Transverse colon (tissue), 4 donors: ENCODE measurements around the gene STK24. TPM values are rescaled to one million over a fixed set of nuclear protein-coding genes. Genes with fewer than 3 reads are reported as not detected.

Experiments used
- DNase-seq: peaks from one replicate; pipeline ENCODE4 v3.0.0-alpha.2; 2019
- H3K27ac ChIP-seq, 4 donors: fragments of 200-600 bp; sonication (generic); 2 replicates each; pipeline ENCODE4 v1.5.1; 2016 to 2018; ENCODE audit warnings: inconsistent platforms in 4 of 4
- H3K27me3 ChIP-seq: fragments of 200-600 bp; sonication (generic); 2 replicates; pipeline ENCODE4 v1.5.1; 2017; ENCODE audit warnings: inconsistent platforms
- H3K36me3 ChIP-seq, 4 donors: fragments of 200-600 bp; sonication (generic); 2 replicates each; pipeline ENCODE4 v1.5.1; 2017 to 2019; ENCODE audit warnings: inconsistent platforms in 4 of 4
- H3K4me1 ChIP-seq, 4 donors: fragments of 200-600 bp; sonication (generic); 2 replicates each; pipeline ENCODE4 v1.5.1; 2017 to 2020; ENCODE audit warnings: inconsistent platforms in 4 of 4
- H3K4me3 ChIP-seq, 4 donors: fragments of 200-600 bp; sonication (generic); 1 replicate in 1 of 4; 2 replicates in 3 of 4; pipeline versions ENCODE4 v1.5.1 to v1.6.1; 2017 to 2019; ENCODE audit warnings: inconsistent platforms in 4 of 4
- H3K9me3 ChIP-seq, 2 donors: fragments of 200-600 bp; sonication (generic); 2 replicates each; pipeline ENCODE4 v1.5.1; 2017 to 2019; ENCODE audit warnings: inconsistent platforms in 2 of 2
- CTCF ChIP-seq, 5 experiments: fragments of 200-600 bp in 3 of 5; fragments of 450-650 bp in 2 of 5; sonication (generic) in 3 of 5; IDR thresholded peaks; 1 replicate in 2 of 5; 2 replicates in 3 of 5; pipeline ENCODE4 v1.5.1; 2016 to 2017; ENCODE audit warnings: antibody characterized with exemption in 5 of 5, inconsistent platforms in 3 of 5, mild to moderate bottlenecking in 2 of 5, moderate library complexity in 1 of 5
- EP300 ChIP-seq: sonication (generic); formaldehyde crosslinking; IDR thresholded peaks from one replicate; pipeline ENCODE4 v1.6.1; 2017; ENCODE audit warnings: antibody characterized with exemption, low read depth
- POLR2A ChIP-seq: fragments of 450-650 bp; IDR thresholded peaks from one replicate; pipeline ENCODE4 v1.6.1; 2016; ENCODE audit warnings: antibody characterized with exemption, mild to moderate bottlenecking, moderate library complexity
- POLR2AphosphoS5 ChIP-seq, 3 donors: sonication (generic); formaldehyde crosslinking; IDR thresholded peaks; one replicate each; pipeline ENCODE4 v1.6.1; 2016; ENCODE audit warnings: antibody characterized with exemption in 3 of 3
- WGBS, 2 donors: methylation state at CpG; one replicate each; pipeline ENCODE4 v1.1.5; 2018; ENCODE audit warnings: low coverage in 1 of 2; 5-methylcytosine and 5-hydroxymethylcytosine counted together
- in situ Hi-C, 4 donors: fragments of 200-750 bp; cut with MboI; loops; one replicate each; pipeline versions ENCODE4 v1.15.0 to v1.15.1; 2017; ENCODE audit warnings: low sequenced_read_pairs in 3 of 4, low pct_ligation_motif_present in 1 of 4, low pct_unique_long_range_greater_than_20kb in 1 of 4
- intact Hi-C: fragments of 100-400 bp; cut with DNase I; formaldehyde crosslinking; loops from one replicate; pipeline ENCODE4 v1.15.1; 2023; ENCODE audit warnings: low total_unique reads
- total RNA-seq, 4 donors: library from RNA; depleted of rRNA; stranded (reverse); fragments of >200 nt; gene quantifications; one replicate each; pipeline ENCODE4 v1.1.0, GENCODE V29; 2016

STK24 gene
- total RNA-seq, 4 donors from 2014 or later: 87.2 to 152 (median 131) TPM

GRCh38 chr13:98432638-98433037, 144.3 kb downstream of the STK24 start:
- no peaks in the 10 kb centered on the region for H3K9me3 ChIP-seq
- no peak overlapping the region for H3K4me3 ChIP-seq
- TF ChIP-seq POLR2AphosphoS5 (IDR thresholded peaks at IDR 0.05): no peak
- H3K4me1 ChIP-seq: peaks cover 0 to 4% (median 0%) of the 10 kb centered on the region in 4 donors
- H3K27me3 ChIP-seq: no peaks in the 10 kb centered on the region
- DNase-seq: no peak
- in situ Hi-C loops: loop anchor here in 2 of 4 donors (25.0 kb wide), 2 partner anchors 405 to 570 kb away; no protein-coding TSS in a partner anchor
- intact Hi-C loops: no loop called here
- H3K27ac ChIP-seq: no peak overlapping the region
- H3K36me3 ChIP-seq: no peaks in the 10 kb centered on the region
- 80 to 88% methylated on average over 7 to 11 of the region's 11 CpGs for WGBS, 2 donors

GRCh38 chr13:98429977-98430736, 146.8 kb downstream of the STK24 start:
- TF ChIP-seq EP300 (no peak), CTCF (IDR thresholded peaks at IDR 0.05) (no peak), POLR2AphosphoS5 (IDR thresholded peaks at IDR 0.05) (no peak), POLR2A (no peak)
- intact Hi-C loops (no loop called here), in situ Hi-C loops (loop anchor here in 2 of 4 donors (25.0 kb wide), 2 partner anchors 407 to 568 kb away; no protein-coding TSS in a partner anchor)
- WGBS, 2 donors: 60 to 73% methylated on average over 1 to 11 of the region's 11 CpGs
- no peaks in the 10 kb centered on the region for H3K27me3 ChIP-seq
- DNase-seq: no peak
- H3K36me3 ChIP-seq: no peaks in the 10 kb centered on the region
- H3K27ac ChIP-seq: no peak overlapping the region
- H3K9me3 ChIP-seq: no peaks in the 10 kb centered on the region
- H3K4me3 ChIP-seq: no peak overlapping the region
- H3K4me1 ChIP-seq: peaks cover 0 to 4% (median 0%) of the 10 kb centered on the region in 4 donors

- 92 to 94% methylated on average over 2 to 7 of the region's 7 CpGs for WGBS, 2 donors
- in situ Hi-C loops: loop anchor here in 2 of 4 donors (25.0 kb wide), 2 partner anchors 408 to 567 kb away; no protein-coding TSS in a partner anchor
- H3K27me3 ChIP-seq: no peaks in the 10 kb centered on the region
- no peak overlapping the region for H3K27ac ChIP-seq
- no peak for DNase-seq
- no peaks in the 10 kb centered on the region for H3K9me3 ChIP-seq
- TF ChIP-seq POLR2A (no peak), EP300 (no peak), POLR2AphosphoS5 (IDR thresholded peaks at IDR 0.05) (no peak), CTCF (IDR thresholded peaks at IDR 0.05) (no peak)
- peaks cover 0 to 4% (median 0%) of the 10 kb centered on the region in 4 donors for H3K4me1 ChIP-seq
- peaks cover 0 to 3% (median 0%) of the 10 kb centered on the region in 4 donors for H3K36me3 ChIP-seq
- intact Hi-C loops: no loop called here
- no peak overlapping the region for H3K4me3 ChIP-seq
Observed at GRCh38 chr13:98429531-98429930, 147.4 kb downstream of the STK24 start.

- TF ChIP-seq POLR2A: no peak
- no peak for TF ChIP-seq CTCF (IDR thresholded peaks at IDR 0.05)
- TF ChIP-seq EP300: no peak
- TF ChIP-seq POLR2AphosphoS5 (IDR thresholded peaks at IDR 0.05): no peak
- H3K4me3 ChIP-seq: no peak overlapping the region
- 86% methylated on average over 1 to 10 of the region's 10 CpGs for WGBS, 2 donors
- in situ Hi-C loops (loop anchor here in 2 of 4 donors (25.0 kb wide), 2 partner anchors 408 to 567 kb away; no protein-coding TSS in a partner anchor), intact Hi-C loops (no loop called here)
- no peaks in the 10 kb centered on the region for H3K9me3 ChIP-seq
- no peak overlapping the region for H3K27ac ChIP-seq
- no peak for DNase-seq
- H3K27me3 ChIP-seq: no peaks in the 10 kb centered on the region
- peaks cover 0 to 4% (median 0%) of the 10 kb centered on the region in 4 donors for H3K4me1 ChIP-seq
- peaks cover 0 to 6% (median 0%) of the 10 kb centered on the region in 4 donors for H3K36me3 ChIP-seq
Observed at GRCh38 chr13:98429081-98429480, 147.8 kb downstream of the STK24 start.
